Ascending aorta (tissue), 2 donors: Measurements from ENCODE around the gene EPHA1. TPM values are rescaled to one million over a fixed set of nuclear protein-coding genes. Genes with fewer than 3 reads are reported as not detected.

Source experiments
- DNase-seq, 2 donors: peaks; one replicate each; pipeline ENCODE4 v3.0.0-alpha.2; 2019; ENCODE audit warnings: low spot score in 2 of 2
- H3K27ac ChIP-seq, 2 donors: fragments of 200-600 bp; sonication (generic); one replicate each; pipeline ENCODE4 v1.5.1; 2016 to 2017; ENCODE audit warnings: mild to moderate bottlenecking in 1 of 2
- H3K27me3 ChIP-seq: fragments of 200-600 bp; sonication (generic); one replicate; pipeline ENCODE4 v1.5.1; 2017
- H3K36me3 ChIP-seq, 2 donors: fragments of 200-600 bp; sonication (generic); one replicate each; pipeline ENCODE4 v1.5.1; 2016
- H3K4me1 ChIP-seq, 2 donors: fragments of 200-600 bp; sonication (generic); one replicate each; pipeline ENCODE4 v1.5.1; 2016 to 2017; ENCODE audit warnings: mild to moderate bottlenecking in 1 of 2
- H3K4me3 ChIP-seq, 2 donors: fragments of 200-600 bp; sonication (generic); one replicate each; pipeline ENCODE4 v1.5.1; 2016 to 2017; ENCODE audit warnings: mild to moderate bottlenecking in 1 of 2
- H3K9me3 ChIP-seq, 2 donors: fragments of 200-600 bp; sonication (generic); one replicate each; pipeline ENCODE4 v1.5.1; 2016
- intact Hi-C: fragments of 100-400 bp; cut with DNase I; formaldehyde crosslinking; loops from one replicate; pipeline ENCODE4 v1.15.1; 2023
- total RNA-seq: library from RNA; depleted of rRNA; stranded (reverse); fragments of >200 nt; gene quantifications from one replicate; pipeline ENCODE4 v1.1.0, GENCODE V29; 2016
- TF ChIP-seq, protein P1 (sequence below), 3 experiments: fragments of 200-600 bp in 2 of 3; fragments of 450-650 bp in 1 of 3; sonication (generic) in 2 of 3; IDR thresholded peaks; one replicate each; pipeline ENCODE4 v1.5.1; 2016 to 2019; ENCODE audit warnings: antibody characterized with exemption in 3 of 3, mild to moderate bottlenecking in 1 of 3, moderate library complexity in 1 of 3

The EPHA1 gene
- total RNA-seq, 1 donor from 2014 or later: not detected

- Histone ChIP-seq H3K9me3 (no peaks in the 10 kb centered on the region), H3K27ac (peak overlapping the region; percentile 97 to 99), H3K36me3 (peaks cover 39 to 45% of the 10 kb centered on the region in 2 donors), H3K27me3 (no peaks in the 10 kb centered on the region), H3K4me1 (peaks cover 35 to 73% of the 10 kb centered on the region in 2 donors), H3K4me3 (peak overlapping the region; percentile 1 to 42)
- TF ChIP-seq, protein P1, sequence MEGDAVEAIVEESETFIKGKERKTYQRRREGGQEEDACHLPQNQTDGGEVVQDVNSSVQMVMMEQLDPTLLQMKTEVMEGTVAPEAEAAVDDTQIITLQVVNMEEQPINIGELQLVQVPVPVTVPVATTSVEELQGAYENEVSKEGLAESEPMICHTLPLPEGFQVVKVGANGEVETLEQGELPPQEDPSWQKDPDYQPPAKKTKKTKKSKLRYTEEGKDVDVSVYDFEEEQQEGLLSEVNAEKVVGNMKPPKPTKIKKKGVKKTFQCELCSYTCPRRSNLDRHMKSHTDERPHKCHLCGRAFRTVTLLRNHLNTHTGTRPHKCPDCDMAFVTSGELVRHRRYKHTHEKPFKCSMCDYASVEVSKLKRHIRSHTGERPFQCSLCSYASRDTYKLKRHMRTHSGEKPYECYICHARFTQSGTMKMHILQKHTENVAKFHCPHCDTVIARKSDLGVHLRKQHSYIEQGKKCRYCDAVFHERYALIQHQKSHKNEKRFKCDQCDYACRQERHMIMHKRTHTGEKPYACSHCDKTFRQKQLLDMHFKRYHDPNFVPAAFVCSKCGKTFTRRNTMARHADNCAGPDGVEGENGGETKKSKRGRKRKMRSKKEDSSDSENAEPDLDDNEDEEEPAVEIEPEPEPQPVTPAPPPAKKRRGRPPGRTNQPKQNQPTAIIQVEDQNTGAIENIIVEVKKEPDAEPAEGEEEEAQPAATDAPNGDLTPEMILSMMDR (IDR thresholded peaks at IDR 0.05): no peak
- peak; percentile 66 to 96 for DNase-seq
- intact Hi-C loops: loop anchor here (1.0 to 10.0 kb wide), 4 partner anchors 11 to 1443 kb away; partner anchors contain the start of genes CASP2 and TPK1
These were observed 16.9 kb downstream of the EPHA1 start for GRCh38 chr7:143391462-143392404.

DNA sequence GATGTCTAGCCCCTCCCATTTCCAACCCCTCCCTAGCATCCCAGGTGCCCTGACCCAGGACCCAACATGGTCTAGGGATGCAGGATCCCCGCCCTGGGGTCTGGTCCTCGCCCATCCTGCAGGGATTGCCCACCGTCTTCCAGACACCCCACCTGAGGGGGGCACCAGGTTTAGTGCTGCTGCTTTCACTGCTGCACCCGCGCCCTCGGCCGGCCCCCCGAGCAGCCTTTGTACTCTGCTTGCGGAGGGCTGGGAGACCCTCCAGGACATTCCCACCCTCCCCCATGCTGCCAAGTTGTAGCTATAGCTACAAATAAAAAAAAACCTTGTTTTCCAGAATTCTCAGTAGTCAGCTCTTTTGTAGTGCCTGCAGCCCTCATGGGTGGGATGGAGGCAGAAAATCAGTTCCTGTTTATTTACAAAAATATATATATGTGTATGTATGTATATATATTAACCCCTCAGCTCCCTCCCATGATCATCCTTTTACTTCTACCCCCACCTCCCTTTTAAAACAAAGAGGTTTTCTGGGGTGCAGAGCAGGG lies 17.8 kb downstream of the EPHA1 start:
- no peaks in the 10 kb centered on the region for H3K27me3 ChIP-seq
- intact Hi-C loops: loop anchor here (1.0 to 10.0 kb wide), 3 partner anchors 11 to 1444 kb away; partner anchors contain the start of genes CASP2 and TPK1
- DNase-seq: peak in 1 of 2 donors; percentile 68
- H3K27ac ChIP-seq: peak overlapping the region; percentile 97 to 99
- peaks cover 41 to 78% of the 10 kb centered on the region in 2 donors for H3K4me1 ChIP-seq
- TF ChIP-seq, protein P1 (IDR thresholded peaks at IDR 0.05): no peak
- peaks cover 39 to 47% of the 10 kb centered on the region in 2 donors for H3K36me3 ChIP-seq
- no peaks in the 10 kb centered on the region for H3K9me3 ChIP-seq
- H3K4me3 ChIP-seq: peak overlapping the region in 1 of 2 donors; percentile 42

DNA sequence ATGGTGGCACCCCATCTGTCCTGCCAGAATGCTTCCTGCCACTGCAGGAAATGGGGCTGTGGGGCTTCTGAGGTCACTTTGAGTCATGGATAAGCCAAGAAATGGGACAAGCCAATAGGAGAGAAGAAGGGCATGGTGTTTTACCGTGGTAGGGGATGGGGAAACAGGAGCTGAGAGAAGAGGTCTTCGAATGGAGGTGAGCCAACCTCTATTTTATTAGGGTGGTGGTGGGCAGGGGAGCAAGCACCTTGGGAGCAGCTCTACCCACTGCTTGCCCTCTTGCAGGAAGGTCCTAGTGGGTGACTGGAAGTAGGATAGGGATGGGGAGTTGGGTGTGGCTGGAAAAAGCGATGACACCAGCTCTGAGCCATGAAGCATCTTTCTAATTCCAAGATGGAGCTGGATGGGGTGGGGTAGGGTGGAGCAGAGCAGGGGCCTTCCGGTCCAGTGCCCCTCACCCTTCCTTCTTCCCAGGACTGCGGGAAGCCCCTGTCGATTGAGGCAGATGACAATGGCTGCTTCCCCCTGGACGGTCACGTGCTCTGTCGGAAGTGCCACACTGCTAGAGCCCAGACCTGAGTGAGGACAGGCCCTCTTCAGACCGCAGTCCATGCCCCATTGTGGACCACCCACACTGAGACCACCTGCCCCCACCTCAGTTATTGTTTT lies 18.4 kb downstream of the EPHA1 start:
- Histone ChIP-seq H3K9me3 (no peaks in the 10 kb centered on the region), H3K27me3 (no peaks in the 10 kb centered on the region), H3K27ac (peak overlapping the region; percentile 97 to 99), H3K4me1 (peaks cover 41 to 78% of the 10 kb centered on the region in 2 donors), H3K4me3 (no peak overlapping the region), H3K36me3 (peaks cover 39 to 52% of the 10 kb centered on the region in 2 donors)
- TF ChIP-seq, protein P1 (IDR thresholded peaks at IDR 0.05): no peak
- intact Hi-C loops: loop anchor here (10.0 kb wide), 1 partner anchor 1445 kb away; the partner anchor contains the start of gene TPK1
- DNase-seq: no peak

DNA sequence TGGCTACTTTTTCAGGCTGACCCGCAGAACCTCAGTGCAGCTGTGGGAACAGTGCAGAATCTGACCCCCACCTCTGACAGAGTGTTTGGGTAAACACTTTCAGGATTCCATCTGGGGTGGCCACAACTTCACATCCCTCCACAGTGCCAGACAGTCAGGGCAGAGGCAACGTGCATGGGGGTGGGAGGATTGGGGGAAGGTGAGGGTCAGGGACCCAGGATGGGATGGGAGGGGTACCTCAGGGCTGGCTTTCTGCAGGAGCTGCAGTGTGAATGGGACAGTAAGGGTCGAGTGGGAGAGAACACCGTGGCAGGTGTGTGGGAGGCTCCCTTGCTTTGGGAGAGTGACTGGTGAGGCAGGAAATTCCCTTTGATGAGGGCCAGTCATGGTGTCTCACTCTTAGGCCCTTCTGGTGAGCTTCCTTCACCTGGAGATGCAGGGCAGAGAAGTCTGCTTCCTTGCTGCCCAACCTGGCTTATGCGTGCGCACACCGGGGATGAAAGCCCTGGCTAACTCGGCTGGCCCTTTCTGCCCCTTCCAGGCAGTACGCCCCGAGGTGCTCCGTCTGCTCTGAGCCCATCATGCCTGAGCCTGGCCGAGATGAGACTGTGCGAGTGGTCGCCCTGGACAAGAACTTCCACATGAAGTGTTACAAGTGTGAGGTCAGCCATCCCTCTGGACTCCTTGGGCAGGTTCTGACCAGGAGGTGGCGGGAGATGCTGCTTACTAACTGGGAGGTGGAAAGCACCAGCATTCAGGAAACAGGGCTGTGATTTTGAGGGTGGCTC lies 19.1 kb downstream of the EPHA1 start:
- H3K4me1 ChIP-seq: peaks cover 44 to 84% of the 10 kb centered on the region in 2 donors
- no peaks in the 10 kb centered on the region for H3K27me3 ChIP-seq
- intact Hi-C loops: loop anchor here (10.0 kb wide), 2 partner anchors 535 to 1445 kb away; partner anchors contain the start of genes EPHB6 and TPK1
- peak in 1 of 2 donors; percentile 65 for DNase-seq
- no peaks in the 10 kb centered on the region for H3K9me3 ChIP-seq
- H3K36me3 ChIP-seq: peaks cover 39 to 56% of the 10 kb centered on the region in 2 donors
- no peak overlapping the region for H3K4me3 ChIP-seq
- H3K27ac ChIP-seq: peak overlapping the region; percentile 97 to 99
- TF ChIP-seq, protein P1 (IDR thresholded peaks at IDR 0.05): no peak
